Epithelial cell of proximal tubule (primary cell): ENCODE measurements around the gene SIDT1. TPM values are rescaled to one million over a fixed set of nuclear protein-coding genes. Genes with fewer than 3 reads are reported as not detected.

Experiments
- DNase-seq: peaks from one replicate; pipeline ENCODE4 v3.0.0-alpha.2; 2011; ENCODE audit warnings: low read depth
- H3K4me3 ChIP-seq: 2 replicates; pipeline ENCODE4 v1.5.1; 2011; ENCODE audit warnings: low read depth, mild to moderate bottlenecking, low read length
- total RNA-seq: library from RNA; depleted of rRNA; stranded (reverse); fragments of >200 nt; gene quantifications from 2 replicates; pipeline ENCODE4 v1.2.3, GENCODE V29; 2015
- TF ChIP-seq, protein P1 (sequence below): conservative IDR thresholded peaks from 2 replicates; pipeline ENCODE4 v1.5.1; 2012; ENCODE audit warnings: low read depth, mild to moderate bottlenecking, low read length

The SIDT1 gene
- total RNA-seq, 1 donor from 2014 or later = not detected

DNA sequence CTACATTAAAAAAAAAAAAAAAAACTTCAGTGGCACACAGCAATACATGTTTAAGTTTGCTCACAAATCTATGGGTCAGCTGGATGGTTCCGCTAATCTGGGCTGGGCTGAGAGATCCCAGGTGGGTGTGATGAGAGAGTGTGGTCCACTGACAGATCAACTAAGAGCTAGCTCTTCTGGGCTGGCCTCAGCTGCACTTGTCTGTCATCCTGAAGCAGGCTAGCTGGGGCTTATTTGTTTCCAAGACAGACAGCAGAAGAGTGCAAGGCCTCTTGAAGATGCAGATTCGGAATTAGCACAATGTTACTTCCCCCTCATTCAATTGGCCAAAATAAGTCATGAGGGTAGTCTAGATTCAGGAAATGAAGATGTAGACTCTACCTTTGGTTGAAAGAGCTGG is 56.5 kb downstream of the SIDT1 start:
- no peak overlapping the region for H3K4me3 ChIP-seq
- TF ChIP-seq, protein P1, sequence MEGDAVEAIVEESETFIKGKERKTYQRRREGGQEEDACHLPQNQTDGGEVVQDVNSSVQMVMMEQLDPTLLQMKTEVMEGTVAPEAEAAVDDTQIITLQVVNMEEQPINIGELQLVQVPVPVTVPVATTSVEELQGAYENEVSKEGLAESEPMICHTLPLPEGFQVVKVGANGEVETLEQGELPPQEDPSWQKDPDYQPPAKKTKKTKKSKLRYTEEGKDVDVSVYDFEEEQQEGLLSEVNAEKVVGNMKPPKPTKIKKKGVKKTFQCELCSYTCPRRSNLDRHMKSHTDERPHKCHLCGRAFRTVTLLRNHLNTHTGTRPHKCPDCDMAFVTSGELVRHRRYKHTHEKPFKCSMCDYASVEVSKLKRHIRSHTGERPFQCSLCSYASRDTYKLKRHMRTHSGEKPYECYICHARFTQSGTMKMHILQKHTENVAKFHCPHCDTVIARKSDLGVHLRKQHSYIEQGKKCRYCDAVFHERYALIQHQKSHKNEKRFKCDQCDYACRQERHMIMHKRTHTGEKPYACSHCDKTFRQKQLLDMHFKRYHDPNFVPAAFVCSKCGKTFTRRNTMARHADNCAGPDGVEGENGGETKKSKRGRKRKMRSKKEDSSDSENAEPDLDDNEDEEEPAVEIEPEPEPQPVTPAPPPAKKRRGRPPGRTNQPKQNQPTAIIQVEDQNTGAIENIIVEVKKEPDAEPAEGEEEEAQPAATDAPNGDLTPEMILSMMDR = no peak
- DNase-seq = no peak

DNA sequence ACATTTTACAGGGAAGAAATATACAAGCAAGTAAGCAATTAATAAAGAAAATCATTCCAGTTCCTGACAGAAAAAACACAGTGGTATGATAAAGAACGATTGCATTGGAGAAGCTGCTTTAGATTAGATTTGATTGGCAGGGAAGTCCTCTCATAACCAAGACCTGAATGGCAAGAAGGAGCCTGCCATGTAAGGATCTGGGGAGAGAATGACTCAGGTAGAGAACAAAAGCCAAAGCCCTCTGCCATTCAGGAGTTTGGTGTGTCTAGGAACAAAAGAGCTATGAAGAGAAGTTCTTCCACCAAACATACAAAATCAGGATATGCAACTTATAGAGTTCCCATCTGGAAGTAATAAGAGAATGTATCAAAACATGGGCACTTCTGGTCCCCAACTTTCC is 57.6 kb downstream of the SIDT1 start:
- DNase-seq = no peak
- TF ChIP-seq, protein P1 = no peak
- H3K4me3 ChIP-seq = no peak overlapping the region

DNA sequence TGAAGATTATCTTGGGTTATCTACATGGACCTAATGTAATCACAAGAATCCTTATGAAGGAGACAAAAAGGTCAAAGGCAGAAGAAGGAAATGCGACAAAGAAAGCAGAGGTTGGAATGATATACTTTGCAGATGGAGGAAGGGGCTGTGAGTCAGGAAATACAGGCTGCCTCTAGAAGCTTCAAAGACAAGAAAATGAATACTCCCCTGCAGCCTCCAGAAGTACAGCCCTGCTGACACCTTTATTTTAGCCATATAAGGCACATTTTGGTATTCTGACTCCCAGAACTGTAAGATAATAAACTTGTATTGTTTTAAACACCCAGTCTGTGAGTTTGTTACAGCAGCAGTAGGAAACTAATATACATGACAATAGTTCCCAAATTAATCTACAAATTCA is 58.6 kb downstream of the SIDT1 start:
- no peak for DNase-seq
- TF ChIP-seq, protein P1 = no peak
- no peak overlapping the region for H3K4me3 ChIP-seq

DNA sequence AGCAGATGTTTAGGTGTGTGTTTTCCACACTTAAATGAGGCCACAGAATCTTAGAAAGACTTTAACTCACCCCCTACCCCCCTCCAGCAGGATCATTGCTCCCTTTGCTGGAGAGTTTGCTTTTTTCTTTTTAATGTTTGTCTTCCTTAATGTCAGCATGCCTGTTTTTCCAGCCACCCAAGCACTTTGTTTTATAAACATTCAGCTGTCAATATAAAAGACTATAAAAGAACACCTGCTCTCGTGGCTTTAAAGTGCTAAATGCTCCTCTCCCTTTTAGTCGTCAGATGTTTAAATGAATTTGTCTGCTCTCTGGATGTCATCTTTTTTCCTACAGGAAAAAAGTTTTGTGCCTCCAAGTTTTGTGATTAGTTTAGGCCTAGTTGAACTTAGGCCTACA is 61.7 kb downstream of the SIDT1 start:
- H3K4me3 ChIP-seq = no peak overlapping the region
- TF ChIP-seq, protein P1 = no peak
- no peak for DNase-seq

DNA sequence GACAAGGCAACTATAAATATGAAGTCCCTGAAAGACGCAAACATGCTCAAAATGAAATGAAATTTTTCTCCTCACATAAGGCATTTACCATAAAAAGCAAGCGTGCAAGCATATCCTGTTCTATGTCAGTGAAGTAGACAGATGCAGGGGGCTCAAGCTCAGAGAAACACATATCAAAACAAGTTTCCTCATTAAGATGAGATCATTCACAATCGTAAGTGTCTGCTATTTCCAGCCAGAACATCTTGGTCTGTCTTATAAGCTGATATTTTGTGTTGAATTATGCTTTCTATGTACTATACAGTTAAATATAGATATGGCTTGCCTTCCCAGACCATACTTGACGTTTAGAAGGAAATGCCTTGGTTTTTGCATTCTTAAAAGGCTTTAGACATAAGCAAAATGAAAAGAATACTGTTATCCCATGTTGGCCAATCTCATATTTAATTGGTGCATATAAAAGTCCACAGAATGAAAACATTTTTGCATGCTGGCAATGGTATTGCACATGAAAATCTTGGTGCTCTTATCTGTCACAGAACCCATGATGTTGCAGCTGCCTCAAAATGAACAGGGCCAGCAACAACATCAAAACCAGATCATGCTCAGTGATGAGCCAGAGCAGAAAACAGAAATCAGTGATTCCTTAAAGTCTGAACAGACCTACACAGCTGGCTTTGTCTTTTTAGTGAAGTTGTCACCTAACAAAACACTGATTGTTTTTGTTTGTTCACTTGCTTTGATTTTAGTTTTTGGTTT is 65.4 kb downstream of the SIDT1 start:
- DNase-seq = no peak
- TF ChIP-seq, protein P1 = no peak
- no peak overlapping the region for H3K4me3 ChIP-seq

DNA sequence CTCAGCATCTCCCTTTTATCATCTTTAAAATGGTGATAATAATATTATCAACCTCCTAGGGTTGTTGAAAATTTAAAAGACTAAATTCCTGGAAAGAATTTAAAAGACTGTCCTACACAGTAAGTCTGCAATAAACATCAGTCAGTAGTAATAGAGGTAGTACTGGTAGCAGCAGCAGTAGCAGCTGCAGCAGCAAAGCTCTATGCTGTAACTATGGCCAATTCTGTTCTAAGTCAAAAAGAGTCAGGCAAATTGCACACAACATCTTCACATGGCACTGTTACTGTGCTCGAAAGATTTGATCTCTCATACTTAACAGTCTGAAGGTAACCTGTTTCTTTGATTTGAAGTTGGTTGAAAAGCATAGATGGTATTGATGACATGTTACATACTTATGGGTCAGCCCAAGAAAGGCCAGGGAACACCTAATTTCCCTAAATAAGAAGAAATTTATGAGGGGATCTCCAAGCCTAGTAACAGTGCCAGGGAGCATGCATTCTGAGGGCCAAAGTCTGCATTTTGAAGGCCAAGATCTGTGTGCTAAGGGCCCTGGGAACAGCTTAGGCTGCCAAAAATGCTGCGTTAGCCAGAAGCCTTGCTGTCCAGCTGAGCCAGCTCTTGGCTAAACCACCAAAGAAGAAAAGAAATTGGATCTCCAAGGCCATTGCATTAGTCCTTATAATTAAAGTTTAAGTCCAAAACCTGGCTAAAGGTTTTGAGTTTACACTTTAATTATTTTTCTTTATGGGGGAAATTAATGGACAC is 68.2 kb downstream of the SIDT1 start:
- TF ChIP-seq, protein P1 = no peak
- DNase-seq = no peak
- no peak overlapping the region for H3K4me3 ChIP-seq
